ENCODE results near the gene RNF41.

DNA sequence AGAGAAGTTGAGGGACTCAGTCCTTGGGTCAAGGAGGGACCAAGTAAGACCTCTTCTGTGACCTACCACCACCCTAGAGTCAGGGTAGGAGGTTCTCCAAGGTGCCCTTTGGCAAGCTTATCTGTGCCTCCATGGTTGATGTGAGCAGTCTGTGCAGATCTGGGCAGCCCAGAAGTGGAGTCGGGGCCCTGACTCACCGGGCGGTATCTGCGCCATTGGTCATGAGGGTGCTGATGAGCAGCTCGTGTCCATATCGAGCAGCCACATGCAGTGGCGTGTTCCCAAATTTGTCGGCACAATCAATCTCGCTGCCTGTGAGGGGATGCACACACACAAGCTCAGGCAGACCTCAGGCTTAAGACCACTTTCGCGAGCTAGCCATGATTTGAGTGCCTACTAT, 31.4 kb upstream of the RNF41 start:
- TF ChIP-seq ZNF274 (IDR thresholded peaks at IDR 0.05; ENCODE audit: low read depth, low read length) (no peak), YY1 (IDR thresholded peaks at IDR 0.05; ENCODE audit: insufficient read depth, insufficient read length) (no peak)
